Ramos (cell line): ENCODE results near the gene TUBB8.
"Not testable (repeated sequence)": the region's sequence is repeated elsewhere in the genome, so short reads cannot be mapped to it uniquely, and the experiment has no call there.

Source experiments
- in situ Hi-C: fragments of 300-500 bp; cut with MboI; formaldehyde crosslinking; loops from one replicate; pipeline ENCODE4 v1.14.3; 2022; ENCODE audit warnings: low sequenced_read_pairs; ENCODE audit not compliant: unreplicated experiment

TUBB8 gene

GRCh38 chr10:48996-49395 lies at the start of gene TUBB8:
TUBB8 (minus strand) TSS chr10:49296; CDS start chr10:49238, 58 bp downstream.
- in situ Hi-C loops, result no loop called here

DNA sequence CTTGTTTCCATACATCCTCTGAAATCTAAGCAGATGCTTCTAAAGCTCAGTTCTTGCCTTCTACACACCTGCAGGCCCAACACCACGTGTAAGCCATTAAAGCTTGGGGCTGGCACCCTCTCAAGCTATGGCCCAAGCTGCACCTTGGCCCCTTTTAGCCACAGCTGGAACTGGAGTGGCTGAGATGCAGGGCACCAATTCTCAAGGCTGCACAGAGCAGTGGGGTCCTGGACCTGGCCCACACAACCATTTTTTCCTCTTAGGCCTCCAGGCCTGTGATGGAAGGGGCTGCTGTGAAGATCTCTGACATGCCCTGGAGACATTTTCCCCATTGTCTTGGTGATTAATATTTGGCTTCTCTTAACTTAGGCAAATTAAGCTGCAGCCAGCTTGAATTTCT lies 47.4 kb upstream of the TUBB8 start:
- in situ Hi-C loops, result no loop called here

DNA sequence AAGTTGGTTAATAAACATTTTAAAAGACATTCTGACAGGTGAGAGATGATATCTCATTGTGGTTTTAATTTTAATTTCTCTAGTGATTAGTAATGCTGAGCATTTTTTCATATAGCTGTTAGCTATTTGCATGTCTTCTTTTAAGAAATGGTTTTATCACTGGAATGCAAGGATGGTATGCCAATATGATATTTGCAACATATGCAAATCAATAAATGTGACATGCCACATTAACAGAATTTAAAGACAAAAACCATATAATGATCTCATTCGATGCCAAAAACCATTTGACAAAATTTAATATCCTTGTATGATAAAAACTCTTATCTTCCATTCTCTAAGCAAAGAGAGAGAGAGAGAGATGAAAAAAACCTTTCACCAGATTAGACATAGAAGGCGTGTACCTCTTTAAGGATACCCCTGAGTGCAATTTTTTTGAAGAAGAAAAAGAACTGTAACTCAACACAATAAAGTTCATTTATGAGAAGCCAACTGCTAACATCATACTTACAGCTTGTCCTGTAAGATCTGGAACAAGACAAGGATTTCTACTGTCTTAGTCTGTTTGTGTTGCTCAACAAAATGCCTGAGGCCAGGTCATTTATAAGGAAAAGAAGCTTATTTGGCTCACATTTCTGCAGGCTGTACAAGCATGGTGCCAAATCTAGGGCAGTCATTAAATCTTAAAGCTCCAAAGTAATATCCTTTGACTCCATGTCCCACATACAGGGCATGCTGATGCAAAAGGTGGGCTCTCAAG lies 46.4 kb upstream of the TUBB8 start:
- in situ Hi-C loops, result no loop called here

- in situ Hi-C loops, result no loop called here
These were observed 45.5 kb upstream of the TUBB8 start for GRCh38 chr10:94613-95012.

DNA sequence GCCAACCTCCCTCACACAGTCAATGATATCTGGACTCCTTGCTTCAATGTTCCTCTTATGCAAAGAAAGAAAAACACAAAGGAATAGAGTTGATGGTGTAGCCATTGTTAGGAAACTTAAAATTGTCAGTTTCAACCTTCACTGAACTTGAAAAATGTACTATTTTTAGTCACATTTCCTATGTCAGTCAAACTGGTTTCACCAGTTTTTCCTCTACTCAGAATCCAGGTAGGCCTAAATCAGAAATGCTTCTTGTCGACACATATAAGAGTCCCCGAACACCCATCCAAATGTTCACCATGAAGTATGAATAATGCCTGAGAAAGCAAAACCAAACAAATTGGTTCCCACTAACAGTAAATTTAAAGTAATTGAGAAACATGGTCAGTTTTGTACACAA lies 43.8 kb upstream of the TUBB8 start:
- in situ Hi-C loops, result no loop called here

- in situ Hi-C loops, result no loop called here
These were observed 43.1 kb upstream of the TUBB8 start for GRCh38 chr10:92153-92552.

GRCh38 chr10:91313-91712 lies 42.2 kb upstream of the TUBB8 start:
- in situ Hi-C loops, result no loop called here

- in situ Hi-C loops, result no loop called here
These were observed 41.1 kb upstream of the TUBB8 start for GRCh38 chr10:90161-90560.

GRCh38 chr10:89248-89647 lies 40.2 kb upstream of the TUBB8 start:
- in situ Hi-C loops, result no loop called here

- in situ Hi-C loops, result no loop called here
These were observed 39.2 kb upstream of the TUBB8 start for GRCh38 chr10:88253-88652.

DNA sequence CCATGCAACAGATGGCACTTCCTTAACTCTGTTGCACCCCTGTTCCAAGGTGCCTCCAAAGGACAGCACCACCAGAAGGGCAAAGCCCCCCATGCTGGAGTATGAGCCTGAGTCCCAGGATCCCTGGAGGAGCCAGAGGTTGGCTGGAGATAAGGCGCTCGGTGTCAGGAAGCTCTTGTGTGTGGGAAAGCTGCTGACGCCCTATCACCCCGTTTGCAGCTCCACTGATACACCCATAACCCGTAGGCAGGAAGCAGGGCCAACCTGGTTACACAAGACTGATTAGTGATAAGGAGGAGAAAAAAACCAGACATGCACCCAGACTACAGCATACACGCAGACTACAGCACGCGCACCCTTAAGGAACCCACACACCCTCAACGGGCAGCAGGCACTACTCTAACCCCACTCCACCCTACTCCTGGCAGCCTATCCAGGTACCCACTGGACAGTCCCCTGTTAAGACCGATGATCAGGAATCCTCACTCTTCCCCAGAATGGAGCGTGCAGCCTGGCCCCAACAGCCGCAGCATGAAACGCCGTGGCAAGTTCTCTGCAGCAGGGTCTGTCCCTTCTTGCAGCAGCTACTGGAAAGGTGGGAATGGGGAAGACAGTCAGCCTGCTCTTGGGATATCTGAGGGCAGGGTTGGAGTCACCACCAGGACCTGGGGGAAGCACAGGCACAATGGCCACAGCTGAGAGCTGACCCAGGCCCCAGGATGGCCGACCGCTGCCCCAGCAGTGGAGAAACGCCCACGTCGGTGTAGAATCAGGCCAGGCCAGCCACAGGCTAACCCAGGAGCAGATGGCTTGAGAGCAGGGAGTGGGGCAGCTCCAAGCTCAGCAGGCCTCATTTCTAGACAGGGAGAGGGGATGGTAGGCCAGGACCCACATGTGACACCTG lies 38.3 kb upstream of the TUBB8 start:
- in situ Hi-C loops, result no loop called here

GRCh38 chr10:86031-86430 lies 36.9 kb upstream of the TUBB8 start:
- in situ Hi-C loops, result no loop called here

DNA sequence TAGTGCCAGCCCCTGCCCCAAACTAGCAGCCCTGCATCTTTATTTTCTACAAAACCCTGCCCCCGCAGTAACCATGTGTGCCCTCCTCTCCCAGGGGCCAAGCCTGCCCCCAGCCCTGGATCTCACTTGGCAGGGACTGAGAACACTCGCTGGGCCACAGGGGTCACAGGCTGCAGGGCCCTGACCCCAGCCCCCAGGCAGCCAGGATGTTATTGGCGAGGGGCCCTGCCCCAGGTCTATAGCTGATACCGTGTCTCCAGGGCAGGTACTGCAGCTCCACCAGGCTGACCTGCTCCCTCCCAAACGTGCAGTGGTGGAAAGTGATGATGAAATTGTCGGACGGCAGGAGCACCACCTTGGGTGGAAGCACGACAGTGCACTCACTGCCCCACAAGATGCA lies 35.9 kb upstream of the TUBB8 start:
- in situ Hi-C loops, result no loop called here

DNA sequence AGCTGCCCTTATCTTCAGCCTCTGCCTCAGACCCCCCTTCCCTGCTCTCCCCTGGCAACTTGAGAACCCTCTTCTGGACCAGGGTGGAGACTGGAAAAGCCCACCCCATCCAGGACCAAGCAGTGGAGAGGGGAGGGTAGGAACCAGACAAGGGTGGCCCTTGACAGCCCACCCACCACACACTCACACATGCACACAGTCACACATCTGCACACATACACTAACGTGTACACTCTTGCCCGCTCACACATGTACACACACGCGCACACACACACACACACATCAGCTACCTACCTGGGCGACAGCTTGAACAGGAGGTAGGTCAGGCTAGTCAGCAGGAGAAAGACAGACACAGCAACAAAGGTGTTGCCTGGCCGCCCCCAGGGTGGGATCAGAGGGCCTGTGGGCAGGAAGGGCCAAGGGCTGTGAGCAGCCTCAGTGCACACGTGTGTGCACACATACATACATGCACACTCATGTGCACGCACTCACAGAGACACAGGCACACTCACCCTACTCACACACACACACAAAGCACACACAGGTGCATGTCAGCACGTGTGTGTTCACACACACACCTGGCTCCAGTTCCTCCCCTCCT lies 34.9 kb upstream of the TUBB8 start:
- in situ Hi-C loops, result no loop called here

- in situ Hi-C loops, result no loop called here
These were observed 31.5 kb upstream of the TUBB8 start for GRCh38 chr10:80477-81105.

GRCh38 chr10:79532-80215 lies 30.6 kb upstream of the TUBB8 start:
- in situ Hi-C loops, result no loop called here

DNA sequence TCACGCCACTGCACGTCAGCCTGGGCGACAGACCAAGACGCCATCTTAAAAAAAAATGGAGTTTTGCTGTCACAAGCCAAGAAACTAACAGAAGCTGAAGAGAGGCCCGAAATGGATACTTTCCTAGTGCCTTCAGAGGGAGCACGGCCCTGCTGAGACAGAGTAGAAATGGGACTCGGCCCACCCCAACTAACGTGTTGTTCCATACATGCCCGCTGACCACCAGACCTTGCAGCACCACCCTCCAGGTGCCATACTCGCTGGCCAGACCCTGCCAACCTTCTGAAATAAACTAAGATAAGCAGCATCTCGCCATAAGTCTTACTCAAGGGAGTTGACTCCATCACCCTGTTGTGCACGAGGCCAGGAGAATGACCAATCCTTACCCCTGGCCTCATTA lies 29.5 kb upstream of the TUBB8 start:
- in situ Hi-C loops, result no loop called here

DNA sequence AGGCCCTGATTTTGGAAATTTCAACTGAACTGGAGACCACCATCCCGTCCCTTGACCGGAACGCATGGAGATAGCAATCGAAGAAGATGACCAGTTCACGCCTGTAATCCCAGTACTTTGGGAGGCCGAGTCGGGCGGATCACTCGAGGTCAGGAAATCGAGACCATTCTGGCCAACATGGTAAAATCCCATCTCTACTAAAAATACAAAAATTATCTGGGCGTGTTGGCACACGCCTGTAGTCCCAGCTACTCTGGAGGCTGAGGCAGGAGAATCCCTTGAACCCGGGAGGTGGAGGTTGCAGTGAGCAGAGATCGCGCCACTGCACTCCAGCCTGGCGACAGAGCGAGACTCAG lies 25.1 kb upstream of the TUBB8 start:
- in situ Hi-C loops, result not testable (repeated sequence)

GRCh38 chr10:73543-74265 lies 24.6 kb upstream of the TUBB8 start:
- in situ Hi-C loops, result not testable (repeated sequence)

GRCh38 chr10:68156-68555 lies 19.1 kb upstream of the TUBB8 start:
- in situ Hi-C loops, result not testable (repeated sequence)
